ENCODE data around the gene GABRB1.

GRCh38 chr4:47473141-47473750, 441.9 kb downstream of the GABRB1 start:
- no peak for TF ChIP-seq CTCF (IDR thresholded peaks at IDR 0.05; ENCODE audit: low read length)
- TF ChIP-seq EZH2 (optimal IDR thresholded peaks at IDR 0.05; ENCODE audit: low read depth, low read length), result no peak
- no peak for TF ChIP-seq EZH2phosphoT487 (IDR thresholded peaks at IDR 0.05; ENCODE audit: low read length)
